ENCODE data around the gene TJP1. TPM values are rescaled to one million over a fixed set of nuclear protein-coding genes. Genes with fewer than 3 reads are reported as not detected.

Gene TJP1
- total and polyA plus RNA-seq, 2 of the 8 experiments (the other 6 are each of a cell fraction or from before 2014, with no cell fraction given) = 46.3 to 138 TPM

GRCh38 chr15:29700296-29700695 is 122.0 kb downstream of the TJP1 start:
- H3K79me2 ChIP-seq (ENCODE audit: control insufficient read depth in 1 of 2, insufficient read depth in 2 of 2, low read length in 2 of 2) = no peaks in the 10 kb centered on the region
- no peak overlapping the region for H3K18ac ChIP-seq (ENCODE audit: extremely low read depth, low read length)
- no peak overlapping the region for H2BK12ac ChIP-seq (ENCODE audit: low read depth, low read length)
- no peak overlapping the region for H2BK5ac ChIP-seq (ENCODE audit: low read depth, low read length)
- H3K27ac ChIP-seq (ENCODE audit: low read depth, low read length) = no peak overlapping the region
- POLR2A ChIA-PET (ENCODE audit: partially characterized antibody) = no interaction called here
- no peak overlapping the region for H4K5ac ChIP-seq (ENCODE audit: insufficient read length, low read depth, low read length)
- no peak overlapping the region for H2BK20ac ChIP-seq (ENCODE audit: low read length)
- FAIRE-seq = no peak
- TF ChIP-seq TAF7 (optimal IDR thresholded peaks at IDR 0.05; ENCODE audit: borderline replicate concordance, low read depth, low read length) (no peak), SP1 (IDR thresholded peaks at IDR 0.05; ENCODE audit: low read depth, low read length) (no peak), RBBP5 (IDR thresholded peaks at IDR 0.05; ENCODE audit: borderline replicate concordance, low read depth, low read length) (no peak), POLR2A (IDR thresholded peaks at IDR 0.05; ENCODE audit: control extremely low read depth in 1 of 2, low read depth in 2 of 2, low read length in 2 of 2) (no peak), EZH2 (IDR thresholded peaks at IDR 0.05; ENCODE audit: low read depth, low read length, severe bottlenecking) (no peak), RXRA (IDR thresholded peaks at IDR 0.05; ENCODE audit: insufficient read depth, low read depth, low read length) (no peak), PHF8 (conservative IDR thresholded peaks at IDR 0.05; ENCODE audit: low read depth, low read length) (no peak), JUN (IDR thresholded peaks at IDR 0.05; ENCODE audit: low read depth, low read length) (no peak), RFX5 (IDR thresholded peaks at IDR 0.05; ENCODE audit: borderline replicate concordance, low read depth, low read length) (no peak), CBX8 (IDR thresholded peaks at IDR 0.05; ENCODE audit: borderline replicate concordance, low read depth, low read length) (no peak), BRCA1 (IDR thresholded peaks at IDR 0.05; ENCODE audit: low read depth, low read length) (no peak), EP300 (IDR thresholded peaks at IDR 0.05; ENCODE audit: borderline replicate concordance in 1 of 2, low read depth in 2 of 2, low read length in 2 of 2) (no peak), KDM4A (IDR thresholded peaks at IDR 0.05; ENCODE audit: low read depth, low read length, severe bottlenecking) (no peak), CREB1 (IDR thresholded peaks at IDR 0.05) (no peak)
- H4K8ac ChIP-seq (ENCODE audit: extremely low read depth, insufficient read depth, low read length) = no peak overlapping the region
- no peaks in the 10 kb centered on the region for H3K9me3 ChIP-seq (ENCODE audit: insufficient read depth in 2 of 2, low read depth in 1 of 2, low read length in 1 of 2)
- no peaks in the 10 kb centered on the region for H3K4me1 ChIP-seq (replicated peaks in 1 of 4; ENCODE audit: control insufficient read depth in 3 of 4, insufficient read depth in 4 of 4, low read length in 3 of 4)
- no peaks in the 10 kb centered on the region for H3K27me3 ChIP-seq (replicated peaks in 1 of 4; ENCODE audit: control insufficient read depth in 3 of 4, extremely low read depth in 1 of 4, insufficient read depth in 3 of 4, low read length in 3 of 4)
- H2BK120ac ChIP-seq (replicated peaks; ENCODE audit: low read depth, low read length) = no peak overlapping the region
- peaks cover 3 to 6% of the 10 kb centered on the region in 2 experiments for H4K20me1 ChIP-seq (replicated peaks in 1 of 2; ENCODE audit: control insufficient read depth in 1 of 2, insufficient read depth in 2 of 2, low read length in 2 of 2)
- no peak overlapping the region for H3K23ac ChIP-seq (ENCODE audit: insufficient read length)
- no peak overlapping the region for H3K4ac ChIP-seq (replicated peaks; ENCODE audit: insufficient read length, low read depth, low read length)
- WGBS, 2 experiments (ENCODE audit: extremely low coverage in 1 of 2, insufficient coverage in 1 of 2, insufficient read length in 1 of 2, insufficient replicate concordance in 2 of 2, low coverage in 1 of 2, low lambda C conversion rate in 2 of 2, missing lambda C conversion rate in 1 of 2) = 90% methylated on average over 3 of the region's 3 CpGs; no CpG with 5 or more reads in 1 of the 2 experiments
- no peak overlapping the region for H4K91ac ChIP-seq (replicated peaks; ENCODE audit: insufficient read length, low read length)
- H3K79me1 ChIP-seq (ENCODE audit: low read depth, low read length) = no peaks in the 10 kb centered on the region
- CTCF ChIA-PET (ENCODE audit: partially characterized antibody) = no interaction called here
- no peak overlapping the region for H2AFZ ChIP-seq (ENCODE audit: low read length)
- H2BK15ac ChIP-seq (ENCODE audit: low read length) = no peak overlapping the region
- no peak overlapping the region for H2AK5ac ChIP-seq (ENCODE audit: low read depth, low read length)
- no peak overlapping the region for H3K4me3 ChIP-seq (ENCODE audit: extremely low read depth in 1 of 4, insufficient read depth in 2 of 4, low read depth in 3 of 4, low read length in 4 of 4)
- no peak overlapping the region for H3K14ac ChIP-seq (ENCODE audit: insufficient read length)
- H3K4me2 ChIP-seq (ENCODE audit: insufficient read depth in 1 of 2, low read depth in 2 of 2, low read length in 2 of 2) = no peak overlapping the region
- no peak for DNase-seq (ENCODE audit: low read depth in 1 of 2, low spot score in 2 of 2)
- H3K23me2 ChIP-seq (ENCODE audit: low read depth, low read length) = no peaks in the 10 kb centered on the region
- H3K9ac ChIP-seq (replicated peaks in 1 of 4; ENCODE audit: extremely low read depth in 1 of 4, low read depth in 3 of 4, low read length in 3 of 4) = no peak overlapping the region
- no peak overlapping the region for H3K56ac ChIP-seq (replicated peaks; ENCODE audit: insufficient read length, low read depth, low read length)
- H3K36me3 ChIP-seq (ENCODE audit: control insufficient read depth in 2 of 4, insufficient read depth in 4 of 4, low read length in 3 of 4) = peaks cover 12 to 48% (median 31%) of the 10 kb centered on the region in 4 experiments
